ENCODE data around the gene MRPS21.
A peak's percentile ranks its signal among the peaks of the same experiment; 100 is the strongest.

Gene MRPS21

GRCh38 chr1:150293433-150294253 lies at the start of gene MRPS21:
Gene MRPS21 (plus strand): TSS chr1:150293861. CDS start chr1:150294367, 506 bp downstream.
- DNase-seq, result peak; percentile 37 to 95 (median 84)

- DNase-seq, result no peak
These were observed 43.7 kb upstream of the MRPS21 start for GRCh38 chr1:150249936-150250335.

GRCh38 chr1:150256198-150256553 lies 37.5 kb upstream of the MRPS21 start:
- no peak for DNase-seq

- DNase-seq, result peak in 52 of 58 donors; percentile 2 to 93 (median 62)
These were observed 36.9 kb upstream of the MRPS21 start for GRCh38 chr1:150256554-150257341.

- peak in 47 of 58 donors; percentile 13 to 74 (median 46) for DNase-seq
These were observed 35.8 kb upstream of the MRPS21 start, which contains the start of gene CA14 for GRCh38 chr1:150257624-150258585. Gene CA14 (plus strand): TSS chr1:150257774. CDS start chr1:150258129, 355 bp downstream.

GRCh38 chr1:150259217-150259616 lies 34.4 kb upstream of the MRPS21 start:
- DNase-seq, result peak in 32 of 58 donors; percentile 3 to 50 (median 28)

- DNase-seq, result peak in 11 of 58 donors; percentile 4 to 45 (median 25)
These were observed 33.6 kb upstream of the MRPS21 start for GRCh38 chr1:150259758-150260669.

- no peak for DNase-seq
These were observed 32.3 kb upstream of the MRPS21 start for GRCh38 chr1:150261367-150261766.

GRCh38 chr1:150262388-150263320 lies 31.0 kb upstream of the MRPS21 start:
- DNase-seq, result peak in 1 of 58 donors; percentile 2

- DNase-seq, result no peak
These were observed 30.1 kb upstream of the MRPS21 start for GRCh38 chr1:150263549-150263948.

GRCh38 chr1:150267896-150268295 lies 25.8 kb upstream of the MRPS21 start:
- DNase-seq, result no peak

- DNase-seq, result peak in 9 of 58 donors; percentile 6 to 49 (median 21)
These were observed 25.3 kb upstream of the MRPS21 start for GRCh38 chr1:150268340-150268704.

GRCh38 chr1:150268705-150269403 lies 24.8 kb upstream of the MRPS21 start, which contains the start of gene APH1A:
Gene APH1A (minus strand): TSS chr1:150269016. CDS start chr1:150268810, 206 bp downstream.
- peak; percentile 58 to 99 (median 96) for DNase-seq

GRCh38 chr1:150269451-150269850 lies 24.2 kb upstream of the MRPS21 start:
- DNase-seq, result no peak

GRCh38 chr1:150271291-150271959 lies 22.2 kb upstream of the MRPS21 start:
- no peak for DNase-seq

- DNase-seq, result no peak
These were observed 20.4 kb upstream of the MRPS21 start for GRCh38 chr1:150273311-150273710.

- DNase-seq, result no peak
These were observed 13.4 kb upstream of the MRPS21 start for GRCh38 chr1:150280138-150280707.
